NCI-H69 (cell line): ENCODE data around the gene KICS2.
"Not testable (repeated sequence)": the region's sequence is repeated elsewhere in the genome, so short reads cannot be mapped to it uniquely, and the experiment has no call there.

Source experiments
- DNase-seq: peaks from one replicate; lab custom pipeline; 2025; lab: John Stamatoyannopoulos, UW

The KICS2 gene

GRCh38 chr12:64216239-64216638 lies 5.9 kb downstream of the KICS2 start:
- peak; percentile 25 for DNase-seq

GRCh38 chr12:64212119-64212746 lies 9.9 kb downstream of the KICS2 start:
- DNase-seq, result no peak

- DNase-seq, result no peak
These were observed 14.6 kb downstream of the KICS2 start for GRCh38 chr12:64207453-64207852.

GRCh38 chr12:64205542-64205941 lies 16.6 kb downstream of the KICS2 start:
- DNase-seq, result no peak

- DNase-seq, result no peak
These were observed 18.3 kb downstream of the KICS2 start for GRCh38 chr12:64203775-64204174.

GRCh38 chr12:64203036-64203435 lies 19.1 kb downstream of the KICS2 start:
- DNase-seq, result no peak

GRCh38 chr12:64195841-64196240 lies 26.3 kb downstream of the KICS2 start:
- DNase-seq, result not testable (repeated sequence)

- DNase-seq, result no peak
These were observed 27.6 kb downstream of the KICS2 start for GRCh38 chr12:64194333-64195149.

- no peak for DNase-seq
These were observed 28.2 kb downstream of the KICS2 start for GRCh38 chr12:64193931-64194330.

GRCh38 chr12:64192644-64193444 lies 29.3 kb downstream of the KICS2 start:
- no peak for DNase-seq

GRCh38 chr12:64190140-64190539 lies 32.0 kb downstream of the KICS2 start:
- DNase-seq, result no peak

GRCh38 chr12:64189530-64189929 lies 32.6 kb downstream of the KICS2 start:
- DNase-seq, result no peak

- DNase-seq, result no peak
These were observed 34.3 kb downstream of the KICS2 start for GRCh38 chr12:64187794-64188193.

- DNase-seq, result no peak
These were observed 34.7 kb downstream of the KICS2 start for GRCh38 chr12:64187370-64187769.

- DNase-seq, result no peak
These were observed 35.3 kb downstream of the KICS2 start for GRCh38 chr12:64186789-64187188.

- DNase-seq, result no peak
These were observed 37.9 kb downstream of the KICS2 start for GRCh38 chr12:64184216-64184615.

GRCh38 chr12:64181430-64182291 lies 40.4 kb downstream of the KICS2 start:
- peak; percentile 70 for DNase-seq

- no peak for DNase-seq
These were observed 41.1 kb downstream of the KICS2 start for GRCh38 chr12:64180951-64181350.

- no peak for DNase-seq
These were observed 44.0 kb downstream of the KICS2 start for GRCh38 chr12:64178122-64178521.

GRCh38 chr12:64177001-64177400 lies 45.1 kb downstream of the KICS2 start:
- no peak for DNase-seq

- DNase-seq, result peak; percentile 10
These were observed 46.7 kb downstream of the KICS2 start for GRCh38 chr12:64175254-64175945.
